Measurements from ENCODE around the gene MTTP.

MTTP gene

DNA sequence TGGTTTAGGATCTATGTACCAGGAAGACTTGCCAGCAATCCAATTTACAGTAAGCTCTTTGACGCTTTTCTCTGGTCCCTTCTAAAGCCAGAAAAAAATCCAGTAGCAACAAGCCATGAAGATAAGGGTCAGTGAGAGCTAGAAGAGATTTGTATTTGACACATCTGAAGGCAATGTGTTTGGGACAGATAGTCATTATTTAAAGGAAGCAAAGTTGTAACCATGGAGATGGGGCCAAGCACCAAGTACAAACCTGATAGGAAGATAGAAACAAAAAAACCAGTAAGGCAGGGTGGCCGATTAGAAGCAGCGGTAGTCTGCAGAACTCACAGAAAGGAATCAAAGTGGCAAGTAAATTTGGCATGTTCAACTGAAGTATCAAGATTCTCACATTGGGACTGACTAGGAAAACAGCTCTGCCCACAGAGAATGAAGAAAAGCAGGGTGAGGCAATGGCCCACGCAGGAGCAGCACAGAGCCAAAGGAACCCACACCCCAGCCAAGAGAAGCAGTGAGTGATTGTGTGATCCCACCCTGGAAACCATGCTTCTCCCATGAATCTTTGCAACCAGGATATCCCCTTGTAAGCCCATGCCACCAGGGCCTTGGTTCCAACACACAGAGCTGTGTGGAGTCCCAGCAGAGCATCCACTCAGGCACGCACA is 95.9 kb downstream of the MTTP start:
- DNase-seq: no peak

Data from activated CD4-positive, CD25-positive, alpha-beta regulatory T cell treated with anti-CD3 and anti-CD28 coated beads, Interleukin-2, amount 50 U/mL, for 72 hours (primary cell).